ENCODE measurements around the gene GPN1.
A peak's percentile ranks its signal among the peaks of the same experiment; 100 is the strongest.
"Not testable (repeated sequence)": the region's sequence is repeated elsewhere in the genome, so short reads cannot be mapped to it uniquely, and the experiment has no call there.

GPN1 gene

DNA sequence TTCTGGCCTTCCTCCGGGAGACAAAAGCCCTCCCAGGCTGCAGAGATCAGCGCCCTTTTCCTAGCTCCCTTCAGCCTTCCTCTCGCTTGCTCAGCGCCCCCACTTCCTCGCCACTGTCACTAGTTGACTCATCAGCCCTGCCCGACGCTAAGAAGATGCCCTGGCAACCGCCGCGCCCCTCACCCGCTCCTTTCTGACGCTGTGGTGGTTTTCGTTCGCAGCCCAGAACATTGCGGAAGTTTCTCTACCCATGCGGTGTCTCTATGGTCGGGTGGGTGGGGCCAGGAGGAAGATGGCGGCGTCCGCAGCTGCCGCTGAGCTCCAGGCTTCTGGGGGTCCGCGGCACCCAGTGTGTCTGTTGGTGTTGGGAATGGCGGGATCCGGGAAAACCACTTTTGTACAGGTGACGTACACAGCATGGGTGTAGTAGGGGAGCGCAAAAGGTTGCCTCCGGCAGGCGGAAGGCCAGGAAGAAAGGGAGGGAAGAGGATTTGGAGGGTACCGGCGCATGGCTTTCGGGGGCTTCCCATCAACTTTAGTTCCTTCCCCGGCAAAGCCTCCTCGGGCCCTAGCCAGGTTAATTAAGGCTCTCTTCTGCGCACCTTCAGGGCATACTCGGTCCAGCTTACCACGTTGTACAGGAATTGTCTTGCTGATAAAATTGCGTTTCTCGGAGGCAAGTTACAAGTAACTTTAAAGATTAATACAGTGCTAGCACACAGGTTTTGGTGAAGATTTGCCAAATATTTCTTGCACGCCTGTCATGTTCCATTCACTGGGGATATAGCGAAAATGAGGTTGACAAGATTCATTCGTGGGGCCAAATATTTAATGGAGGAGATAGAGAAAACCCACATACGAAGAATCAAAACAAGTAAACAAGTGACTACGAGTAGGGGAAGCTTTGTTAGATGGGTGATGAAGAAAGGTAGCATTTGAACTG is at the start of gene GPN1, which contains the start of gene CCDC121:
Gene GPN1, plus strand, starts transcription at position 284 of the 943 bp plus-strand sequence. Its CDS starts 9 bp downstream, at position 293.
Gene CCDC121, minus strand, starts transcription at position 246 of the 943 bp plus-strand sequence. CDS start 1,213 bp downstream, outside the sequence.
- peak; percentile 90 for DNase-seq (ENCODE audit: low read depth)

DNA sequence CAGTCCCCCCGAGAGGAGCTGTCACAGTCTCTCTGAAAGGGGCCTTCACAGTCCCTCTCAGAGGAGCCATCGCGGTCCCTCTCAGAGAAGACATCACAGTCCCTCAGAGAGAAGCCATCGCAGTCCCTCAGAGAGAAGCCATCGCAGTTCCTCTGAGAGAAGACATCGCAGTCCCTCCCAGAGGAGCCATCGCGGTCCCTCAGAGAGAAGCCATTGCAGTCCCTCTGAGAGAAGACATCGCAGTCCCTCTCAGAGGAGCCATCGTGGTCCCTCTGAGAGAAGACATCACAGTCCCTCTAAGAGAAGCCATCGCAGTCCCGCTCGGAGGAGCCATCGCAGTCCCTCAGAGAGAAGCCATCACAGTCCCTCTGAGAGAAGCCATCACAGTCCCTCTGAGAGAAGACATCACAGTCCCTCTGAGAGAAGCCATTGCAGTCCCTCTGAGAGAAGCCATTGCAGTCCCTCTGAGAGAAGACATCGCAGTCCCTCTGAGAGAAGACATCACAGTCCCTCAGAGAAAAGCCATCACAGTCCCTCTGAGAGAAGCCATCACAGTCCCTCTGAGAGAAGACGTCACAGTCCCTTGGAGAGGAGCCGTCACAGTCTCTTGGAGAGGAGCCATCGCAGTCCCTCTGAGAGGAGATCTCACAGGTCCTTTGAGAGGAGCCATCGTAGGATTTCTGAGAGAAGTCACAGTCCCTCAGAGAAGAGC is 47.3 kb upstream of the GPN1 start:
- no peak for DNase-seq (ENCODE audit: low read depth)

DNA sequence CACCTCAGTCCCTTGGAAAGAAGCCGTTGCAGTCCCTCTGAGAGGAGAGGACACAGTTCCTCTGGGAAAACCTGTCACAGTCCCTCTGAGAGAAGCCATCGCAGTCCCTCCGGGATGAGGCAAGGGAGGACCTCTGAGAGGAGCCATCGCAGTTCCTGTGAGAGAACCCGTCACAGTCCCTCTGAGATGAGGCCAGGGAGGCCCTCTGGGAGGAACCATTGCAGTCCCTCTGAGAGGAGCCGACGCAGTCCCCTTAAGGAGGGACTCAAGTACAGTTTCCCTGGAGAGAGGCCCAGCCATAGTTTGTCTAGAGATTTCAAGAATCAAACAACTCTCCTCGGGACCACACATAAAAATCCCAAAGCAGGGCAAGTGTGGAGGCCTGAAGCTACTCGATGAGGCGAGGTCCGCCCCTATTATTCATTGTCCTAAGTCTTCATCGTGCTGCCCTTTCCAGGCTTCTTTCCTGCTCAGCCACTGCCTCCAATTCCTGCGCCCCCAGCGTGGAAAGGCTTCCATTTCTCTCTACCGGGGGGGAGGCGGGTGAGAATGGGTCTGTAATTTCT is 46.6 kb upstream of the GPN1 start:
- DNase-seq (ENCODE audit: low read depth), result no peak

DNA sequence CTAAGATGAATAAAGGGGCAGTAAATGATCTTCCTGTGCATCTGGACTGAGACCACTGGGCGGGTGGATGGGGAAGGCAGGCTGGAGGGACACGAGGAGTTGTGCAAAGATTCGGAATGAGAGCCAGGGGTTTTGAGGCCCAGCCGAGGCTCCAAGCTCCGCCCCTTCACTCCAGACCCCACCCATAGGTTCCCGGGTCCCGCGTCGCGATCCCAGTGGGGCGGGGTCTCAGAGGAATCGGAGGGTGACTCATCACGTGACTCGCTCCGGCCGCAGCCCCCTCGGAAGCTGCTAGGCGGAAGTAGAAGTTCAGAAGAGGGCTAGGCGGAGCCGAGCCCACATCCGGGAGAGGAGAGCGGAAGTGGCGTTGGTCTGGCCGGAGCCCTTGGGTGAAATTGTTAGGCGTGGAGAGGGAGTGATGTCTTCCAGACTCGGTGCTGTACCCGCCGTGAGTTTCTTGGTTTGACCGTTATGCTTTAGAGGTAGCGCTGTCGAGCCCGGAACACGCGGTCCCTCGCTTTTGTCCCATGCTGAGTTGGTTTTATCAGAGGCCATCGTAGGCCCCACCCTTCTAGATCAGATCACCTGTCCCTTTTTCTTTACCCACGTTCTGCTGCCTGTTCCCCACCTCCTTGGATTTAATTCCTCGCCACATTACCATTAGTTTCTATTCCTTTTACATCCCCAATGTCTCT is 46.0 kb upstream of the GPN1 start, which contains the start of gene ZNF512:
Gene ZNF512, plus strand, starts transcription at position 348 of the 695 bp plus-strand sequence. Its CDS starts 71 bp downstream, at position 419.
- peak; percentile 95 for DNase-seq (ENCODE audit: low read depth)

GRCh38 chr2:27583390-27583915 is 45.4 kb upstream of the GPN1 start:
- no peak for DNase-seq (ENCODE audit: low read depth)

DNA sequence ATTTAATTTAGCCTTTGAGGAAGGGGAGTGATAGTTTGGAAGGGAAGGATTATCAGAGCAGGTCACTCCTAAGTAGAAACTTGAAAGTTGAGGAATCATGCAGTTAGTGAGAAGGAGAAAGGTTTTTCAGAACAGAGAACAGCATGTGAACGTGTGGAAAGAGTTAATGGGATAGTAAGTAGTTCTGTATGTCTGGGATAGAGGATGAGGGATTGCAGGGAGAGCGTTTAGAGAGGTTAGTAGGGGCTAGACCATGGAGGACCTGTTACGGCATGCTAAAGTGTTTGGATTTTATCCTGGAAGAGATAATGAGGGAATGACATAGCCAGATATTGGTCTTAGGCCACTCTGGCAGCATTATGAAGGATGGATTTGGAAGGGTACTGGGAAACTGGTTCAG is 44.3 kb upstream of the GPN1 start:
- DNase-seq (ENCODE audit: low read depth), result no peak

GRCh38 chr2:27587025-27587424 is 41.8 kb upstream of the GPN1 start:
- DNase-seq (ENCODE audit: low read depth), result no peak

- DNase-seq (ENCODE audit: low read depth), result no peak
Measured at GRCh38 chr2:27588308-27588707, 40.5 kb upstream of the GPN1 start.

- DNase-seq (ENCODE audit: low read depth), result peak; percentile 64
Measured at GRCh38 chr2:27591745-27592144, 37.1 kb upstream of the GPN1 start.

- no peak for DNase-seq (ENCODE audit: low read depth)
Measured at GRCh38 chr2:27593240-27593639, 35.6 kb upstream of the GPN1 start.

- DNase-seq (ENCODE audit: low read depth), result not testable (repeated sequence)
Measured at GRCh38 chr2:27594020-27594703, 34.7 kb upstream of the GPN1 start.

DNA sequence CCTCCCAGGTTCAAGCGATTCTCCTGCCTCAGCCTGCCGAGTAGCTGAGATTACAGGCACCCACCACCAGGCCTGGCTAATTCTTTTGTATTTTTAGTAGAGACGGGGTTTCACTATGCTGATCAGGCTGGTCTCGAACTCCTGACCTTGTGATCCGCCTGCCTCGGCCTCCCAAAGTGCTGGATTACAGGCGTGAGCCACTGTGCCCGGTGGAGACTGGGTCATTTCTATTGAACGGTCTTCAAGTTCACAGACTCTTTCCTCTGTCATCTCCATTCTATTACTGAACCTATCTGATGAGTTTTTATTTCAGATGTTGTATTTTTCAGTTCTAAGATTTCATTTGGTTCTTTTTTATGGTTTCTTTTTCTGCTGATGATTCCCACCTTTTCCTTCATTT is 33.4 kb upstream of the GPN1 start:
- DNase-seq (ENCODE audit: low read depth), result not testable (repeated sequence)

DNA sequence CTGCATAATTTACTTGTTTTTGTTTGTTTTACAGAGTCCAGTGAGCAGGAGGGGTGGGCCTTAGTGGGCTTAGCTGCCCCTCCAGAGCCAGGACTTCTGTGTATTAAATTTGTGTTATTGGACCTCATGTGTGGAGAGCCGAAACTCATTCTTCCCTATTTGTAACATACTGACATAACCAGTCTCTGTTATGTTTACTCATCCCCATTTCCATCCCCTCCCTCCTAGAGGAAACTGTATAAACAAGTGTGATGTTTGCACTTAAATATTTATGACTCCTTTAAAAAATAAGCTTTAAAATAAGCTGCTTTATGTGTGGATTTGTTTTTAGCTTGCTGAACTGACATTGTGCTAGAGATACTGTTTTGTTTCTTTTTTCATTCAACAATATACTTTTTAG is 32.2 kb upstream of the GPN1 start:
- no peak for DNase-seq (ENCODE audit: low read depth)

DNA sequence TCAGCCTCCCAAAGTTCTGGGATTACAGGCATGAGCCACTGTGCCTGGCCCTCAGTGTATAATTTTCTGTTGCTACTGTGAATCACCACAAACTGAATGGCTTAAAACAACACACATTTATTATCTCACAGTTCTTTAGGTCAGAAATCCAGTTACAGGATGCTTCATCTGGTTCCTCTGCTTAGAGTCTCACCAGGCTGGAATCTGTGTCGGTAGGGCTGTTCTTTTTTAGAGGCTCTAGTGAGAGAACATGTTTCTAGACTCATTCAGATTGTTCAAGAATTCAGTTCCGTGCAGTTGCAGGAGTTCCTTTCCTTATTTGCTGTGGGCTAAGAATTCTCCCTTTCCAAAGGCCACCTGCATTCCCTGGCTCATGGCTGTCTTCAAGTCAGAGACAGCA is 22.2 kb upstream of the GPN1 start:
- no peak for DNase-seq (ENCODE audit: low read depth)

DNA sequence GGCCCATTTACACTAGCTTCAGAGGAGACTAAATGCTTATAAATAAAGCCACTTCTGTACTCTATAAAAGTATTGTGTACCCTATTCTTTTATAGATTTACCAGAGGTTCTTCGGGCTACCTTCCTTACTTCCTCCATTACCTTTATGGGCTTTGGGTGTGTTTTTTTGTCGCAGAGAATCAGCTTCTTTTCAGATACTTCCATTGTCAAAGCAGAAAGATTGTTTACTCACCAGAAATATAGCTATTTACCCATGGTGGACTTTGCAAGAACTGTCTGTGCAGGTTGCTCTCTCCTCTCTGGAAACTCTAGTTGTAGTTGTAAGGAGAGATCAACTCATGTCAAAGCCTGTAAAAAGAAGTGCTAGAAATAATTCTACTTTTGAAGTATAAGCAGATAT is 14.9 kb upstream of the GPN1 start:
- no peak for DNase-seq (ENCODE audit: low read depth)

DNA sequence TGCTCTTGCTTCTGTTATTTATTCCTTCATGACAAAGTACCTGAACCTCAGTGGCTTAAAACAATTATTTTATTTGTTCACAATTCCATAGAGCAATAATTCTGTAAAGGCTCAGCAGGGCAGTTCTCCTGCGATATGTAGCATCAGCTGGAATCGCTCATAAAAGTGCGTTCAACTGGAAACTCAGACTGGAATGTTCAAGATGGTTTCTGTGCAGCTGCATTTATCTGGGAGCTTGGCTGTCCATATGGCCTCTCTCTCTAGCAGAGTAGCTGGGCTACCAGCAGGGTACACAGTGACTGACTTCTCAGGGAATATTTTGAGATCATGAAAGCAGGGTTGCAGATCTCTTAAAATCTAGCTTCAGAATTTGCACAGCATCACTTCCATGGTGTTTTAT is 13.5 kb upstream of the GPN1 start:
- DNase-seq (ENCODE audit: low read depth), result no peak

DNA sequence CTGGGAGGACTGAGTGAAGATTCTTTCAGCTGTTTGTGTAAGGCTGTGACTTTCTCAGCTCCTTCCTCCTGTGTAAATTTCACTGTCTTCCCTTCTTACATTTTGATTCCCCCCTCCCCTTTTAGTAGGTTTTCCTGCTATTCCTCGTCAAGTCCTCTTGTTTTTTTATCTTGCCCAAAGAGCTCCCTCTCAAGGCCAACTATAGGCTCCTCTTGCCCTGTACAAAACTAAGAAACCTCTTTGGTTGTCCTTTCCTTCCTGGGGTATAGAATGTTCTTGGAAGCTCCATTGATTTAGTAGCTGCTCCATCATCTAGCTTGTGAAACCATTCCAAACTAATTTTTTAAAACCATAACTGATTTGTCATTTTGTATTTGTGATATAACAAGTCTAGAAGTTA is 7.3 kb upstream of the GPN1 start:
- DNase-seq (ENCODE audit: low read depth), result no peak

GRCh38 chr2:27622921-27623384 is 5.9 kb upstream of the GPN1 start:
- DNase-seq (ENCODE audit: low read depth), result peak; percentile 64

GRCh38 chr2:27624943-27625342 is 3.9 kb upstream of the GPN1 start:
- no peak for DNase-seq (ENCODE audit: low read depth)

- not testable (repeated sequence) for DNase-seq (ENCODE audit: low read depth)
Measured at GRCh38 chr2:27626323-27626722, 2.5 kb upstream of the GPN1 start.

DNA sequence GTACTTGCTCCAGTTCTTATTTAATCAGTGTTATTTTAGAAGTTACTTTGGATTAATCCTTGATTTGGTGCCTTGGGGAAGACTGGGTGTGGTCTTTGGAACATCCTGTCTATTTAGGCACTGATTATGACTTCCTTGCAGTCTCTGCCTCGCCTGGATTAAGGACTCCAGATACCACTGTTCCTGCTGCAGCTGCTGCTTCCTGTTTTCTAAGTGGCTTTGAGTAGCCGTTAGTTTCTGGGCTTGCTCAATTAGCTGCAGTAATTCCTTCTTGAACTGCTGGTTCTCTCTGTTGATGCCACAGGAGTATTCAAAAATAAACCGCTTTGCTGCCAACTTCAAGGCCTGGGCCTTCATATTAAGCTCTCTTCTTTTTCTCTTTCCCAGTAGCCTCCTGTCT is 1.9 kb upstream of the GPN1 start:
- DNase-seq (ENCODE audit: low read depth), result not testable (repeated sequence)

All from fibroblast of gingiva (primary cell).